ENCODE measurements around the gene CBR1.

Gene CBR1

GRCh38 chr21:36035381-36035791 lies 34.4 kb upstream of the CBR1 start:
- in situ Hi-C loops (cut with HindIII; ENCODE audit: low sequenced_read_pairs) = no loop called here
- no peak for DNase-seq (ENCODE audit: low read depth, low spot score)
- no peak overlapping the region for H3K4me3 ChIP-seq (ENCODE audit: low read depth, low read length)
- no peak for TF ChIP-seq CTCF (IDR thresholded peaks at IDR 0.05; ENCODE audit: low read depth, low read length)

GRCh38 chr21:36038701-36039497 lies 30.9 kb upstream of the CBR1 start:
- no peak overlapping the region for H3K4me3 ChIP-seq (ENCODE audit: low read depth, low read length)
- no peak for TF ChIP-seq CTCF (IDR thresholded peaks at IDR 0.05; ENCODE audit: low read depth, low read length)
- in situ Hi-C loops (cut with HindIII; ENCODE audit: low sequenced_read_pairs) = no loop called here
- no peak for DNase-seq (ENCODE audit: low read depth, low spot score)

- no peak for DNase-seq (ENCODE audit: low read depth, low spot score)
- H3K4me3 ChIP-seq (ENCODE audit: low read depth, low read length) = no peak overlapping the region
- TF ChIP-seq CTCF (IDR thresholded peaks at IDR 0.05; ENCODE audit: low read depth, low read length) = no peak
- in situ Hi-C loops (cut with HindIII; ENCODE audit: low sequenced_read_pairs) = no loop called here
Measured at GRCh38 chr21:36039861-36040260, 30.0 kb upstream of the CBR1 start.

- TF ChIP-seq CTCF (IDR thresholded peaks at IDR 0.05; ENCODE audit: low read depth, low read length) = no peak
- H3K4me3 ChIP-seq (ENCODE audit: low read depth, low read length) = no peak overlapping the region
- DNase-seq (ENCODE audit: low read depth, low spot score) = no peak
- in situ Hi-C loops (cut with HindIII; ENCODE audit: low sequenced_read_pairs) = no loop called here
Measured at GRCh38 chr21:36040389-36040788, 29.4 kb upstream of the CBR1 start.

- TF ChIP-seq CTCF (IDR thresholded peaks at IDR 0.05; ENCODE audit: low read depth, low read length) = no peak
- in situ Hi-C loops (cut with HindIII; ENCODE audit: low sequenced_read_pairs) = no loop called here
- DNase-seq (ENCODE audit: low read depth, low spot score) = no peak
- no peak overlapping the region for H3K4me3 ChIP-seq (ENCODE audit: low read depth, low read length)
Measured at GRCh38 chr21:36041910-36042309, 27.9 kb upstream of the CBR1 start.

- no peak overlapping the region for H3K4me3 ChIP-seq (ENCODE audit: low read depth, low read length)
- in situ Hi-C loops (cut with HindIII; ENCODE audit: low sequenced_read_pairs) = no loop called here
- no peak for TF ChIP-seq CTCF (IDR thresholded peaks at IDR 0.05; ENCODE audit: low read depth, low read length)
- DNase-seq (ENCODE audit: low read depth, low spot score) = no peak
Measured at GRCh38 chr21:36044056-36044455, 25.8 kb upstream of the CBR1 start.

All from astrocyte of the spinal cord (primary cell).